HepG2 (cell line): Measurements from ENCODE around the gene LATS2. TPM values are rescaled to one million over a fixed set of nuclear protein-coding genes. Genes with fewer than 3 reads are reported as not detected.

Experiments
- ATAC-seq: fragments of 200-7000 bp; cut with Tn5 transposase; 3 replicates; pipeline ENCODE4 v1.9.1; 2020; ENCODE audit warnings: mild to moderate bottlenecking, moderate library complexity
- BruUV-seq: library from RNA; stranded (reverse); fragments of 400-500 nt; replicated peaks from 2 replicates; lab custom pipeline; 2021; lab: Mats Ljungman, UMichigan
- CTCF ChIA-PET: fragments of 300-600 bp; formaldehyde crosslinking; extraction: SDS; loops from one replicate; lab custom pipeline; 2021; ENCODE audit warnings: low total read pairs, inconsistent platforms, low intra/inter-chr PET ratio; lab: Yijun Ruan, JAX
- POLR2A ChIA-PET: fragments of 350-600 bp; sonication (Branson Sonifier 250); formaldehyde crosslinking; loops from one replicate; lab custom pipeline; 2020; ENCODE audit warnings: antibody characterized with exemption, inconsistent platforms; lab: Yijun Ruan, JAX
- DNase-seq: peaks from one replicate; pipeline ENCODE4 v3.0.0-alpha.2; 2015; ENCODE audit warnings: low spot score
- FAIRE-seq: peaks from 3 replicates; lab custom pipeline; 2011; peaks lifted over from hg19 to GRCh38; lab: Jason Lieb, UNC
- H2AFZ ChIP-seq: one replicate; pipeline ENCODE4 v1.6.1; 2011; ENCODE audit warnings: low read length, inconsistent platforms
- H3K27ac ChIP-seq: fragments of 300-600 bp; 3 replicates; pipeline ENCODE4 v1.8.0; 2011; ENCODE audit warnings: mixed run types, mild to moderate bottlenecking, mixed read lengths, low read length, inconsistent platforms; ENCODE audit not compliant: insufficient read depth; ENCODE audit errors: extremely low read length
- H3K27me3 ChIP-seq, 2 experiments: fragments of 200-600 bp in 1 of 2; 2 replicates in 1 of 2; 3 replicates in 1 of 2; pipeline versions ENCODE4 v1.6.0 to v1.8.0; 2011; ENCODE audit warnings: low read length in 2 of 2, mild to moderate bottlenecking in 2 of 2, moderate library complexity in 2 of 2, inconsistent platforms in 1 of 2; ENCODE audit not compliant: insufficient read depth in 2 of 2, control insufficient read depth in 1 of 2
- H3K36me3 ChIP-seq, 2 experiments: fragments of 200-600 bp in 1 of 2; replicated peaks in 1 of 2; 2 replicates in 1 of 2; 3 replicates in 1 of 2; pipeline versions ENCODE4 v1.5.1 to v1.8.0; 2011; ENCODE audit warnings: low read length in 2 of 2, inconsistent platforms in 1 of 2; ENCODE audit not compliant: insufficient read depth in 2 of 2, control insufficient read depth in 1 of 2
- H3K4me1 ChIP-seq: 2 replicates; pipeline ENCODE4 v1.5.1; 2012; ENCODE audit warnings: low read length, inconsistent platforms; ENCODE audit not compliant: insufficient read depth
- H3K4me2 ChIP-seq: 2 replicates; pipeline ENCODE4 v1.6.0; 2011; ENCODE audit warnings: low read depth, low read length, inconsistent platforms
- H3K4me3 ChIP-seq, 3 experiments: fragments of 200-600 bp in 1 of 3; sonication (generic), shearing (Covaris generic) in 1 of 3; replicated peaks in 1 of 3; 2 replicates each; pipeline ENCODE4 v1.5.1; 2011 to 2016; ENCODE audit warnings: low read length in 3 of 3, inconsistent platforms in 2 of 3, low read depth in 2 of 3, mild to moderate bottlenecking in 2 of 3, control low read depth in 1 of 3, mixed read lengths in 1 of 3; ENCODE audit not compliant: insufficient read depth in 1 of 3
- H3K79me2 ChIP-seq: one replicate; pipeline ENCODE4 v1.6.1; 2011; ENCODE audit warnings: low read length, inconsistent platforms; ENCODE audit not compliant: insufficient read depth
- H3K9ac ChIP-seq: 2 replicates; pipeline ENCODE4 v1.6.0; 2011; ENCODE audit warnings: mild to moderate bottlenecking, low read depth, low read length, inconsistent platforms; ENCODE audit not compliant: insufficient read depth
- H3K9me3 ChIP-seq: 2 replicates; pipeline ENCODE4 v1.5.1; 2012; ENCODE audit warnings: mild to moderate bottlenecking, low read length
- H4K20me1 ChIP-seq: 2 replicates; pipeline ENCODE4 v1.6.0; 2011; ENCODE audit warnings: inconsistent platforms, mild to moderate bottlenecking, low read length, moderate library complexity; ENCODE audit not compliant: insufficient read depth
- ATF7-NPFF ChIP-seq: sonication (generic); formaldehyde crosslinking; IDR thresholded peaks from 2 replicates; pipeline ENCODE4 v1.8.1; 2023; ENCODE audit warnings: mild to moderate bottlenecking, low read depth, missing genetic modification reagents, moderate library complexity
- DRAP1 ChIP-seq: IDR thresholded peaks from 2 replicates; pipeline ENCODE4 v1.6.1; 2016; ENCODE audit warnings: missing genetic modification reagents, missing compliant biosample characterization
- EZH2 ChIP-seq: conservative IDR thresholded peaks from 2 replicates; pipeline ENCODE4 v1.6.1; 2012; ENCODE audit warnings: mild to moderate bottlenecking, low read depth, low read length, moderate library complexity
- FOXK2 ChIP-seq: fragments of 450-650 bp; IDR thresholded peaks from 2 replicates; pipeline ENCODE4 v1.6.1; 2016
- GPN1 ChIP-seq: sonication (generic); formaldehyde crosslinking; IDR thresholded peaks from 2 replicates; pipeline ENCODE4 v1.5.1; 2020; ENCODE audit warnings: missing genetic modification reagents, borderline replicate concordance
- GTF2F1 ChIP-seq: fragments of 150-350 bp; IDR thresholded peaks from 2 replicates; pipeline ENCODE4 v1.6.1; 2014; ENCODE audit warnings: low read length
- PAWR ChIP-seq: sonication (generic); formaldehyde crosslinking; IDR thresholded peaks from 2 replicates; pipeline ENCODE4 v1.4.0; 2020; ENCODE audit warnings: missing genetic modification reagents, mild to moderate bottlenecking, borderline replicate concordance
- TCF12 ChIP-seq, 2 experiments: fragments of 450-650 bp in 1 of 2; sonication (generic) in 1 of 2; formaldehyde crosslinking in 1 of 2; IDR thresholded peaks; 2 replicates each; pipeline versions ENCODE4 v1.6.1 to v1.8.0; 2017 to 2022; ENCODE audit warnings: antibody characterized with exemption in 1 of 2, mild to moderate bottlenecking in 1 of 2, missing genetic modification reagents in 1 of 2, moderate library complexity in 1 of 2
- ZHX1 ChIP-seq: sonication (generic); formaldehyde crosslinking; IDR thresholded peaks from 2 replicates; pipeline ENCODE4 v1.8.1; 2022; ENCODE audit warnings: low read depth, mild to moderate bottlenecking, missing genetic modification reagents
- ZNF17 ChIP-seq: sonication (generic); formaldehyde crosslinking; IDR thresholded peaks from 2 replicates; pipeline ENCODE4 v1.5.0; 2020; ENCODE audit warnings: mild to moderate bottlenecking, missing genetic modification reagents
- ZNF430 ChIP-seq: sonication (generic); formaldehyde crosslinking; IDR thresholded peaks from 2 replicates; pipeline ENCODE4 v1.9.0; 2021; ENCODE audit warnings: mild to moderate bottlenecking, missing genetic modification reagents
- WGBS: methylation state at CpG from one replicate; pipeline ENCODE4 v1.1.6; 2017; ENCODE audit warnings: low lambda C conversion rate; 5-methylcytosine and 5-hydroxymethylcytosine counted together
- in situ Hi-C: cut with HindIII; loops from 2 replicates; pipeline ENCODE4 v1.10.0; 2017; ENCODE audit warnings: low pct_unique_long_range_greater_than_20kb; ENCODE audit not compliant: extremely low pct_ligation_motif_present
- intact Hi-C: fragments of 100-400 bp; cut with micrococcal nuclease; formaldehyde crosslinking; loops from one replicate; pipeline ENCODE4 v1.10.0; 2022; ENCODE audit not compliant: unreplicated experiment
- polyA plus RNA-seq, 8 experiments: library from polyadenylated mRNA; depleted of rRNA in 3 of 8; stranded (reverse) in 7 of 8; unstranded in 1 of 8; fragments of >200 nt; fragmentation: Illumina TruSeq in 4 of 8; extraction: Trizol in 4 of 8; gene quantifications; 2 replicates each; pipeline versions ENCODE4 v1.2.1 to v1.2.3, GENCODE V29; 2011 to 2016; ENCODE audit warnings: low read depth in 4 of 8, missing spikeins in 1 of 8, mixed read lengths in 1 of 8; ENCODE audit not compliant: insufficient read depth in 1 of 8
- total RNA-seq, 5 experiments: library from RNA; depleted of rRNA; stranded (reverse); fragments of >200 nt; fragmentation: Illumina TruSeq; extraction: Trizol; gene quantifications; 2 replicates each; pipeline ENCODE4 v1.2.3, GENCODE V29; 2016; ENCODE audit warnings: low read depth in 1 of 5
- TF ChIP-seq, protein P1 (sequence below): sonication (generic); formaldehyde crosslinking; IDR thresholded peaks from 2 replicates; pipeline ENCODE4 v1.8.0; 2022; ENCODE audit warnings: missing genetic modification reagents, mild to moderate bottlenecking, borderline replicate concordance
- TF ChIP-seq, protein P2 (sequence below): sonication (generic); formaldehyde crosslinking; IDR thresholded peaks from 2 replicates; pipeline ENCODE4 v1.8.0; 2023; ENCODE audit warnings: mild to moderate bottlenecking, missing genetic modification reagents

The LATS2 gene
- total and polyA plus RNA-seq, 2 of the 13 experiments (the other 11 are each of a cell fraction or from before 2014, with no cell fraction given), result 7.3 to 8.5 TPM

DNA sequence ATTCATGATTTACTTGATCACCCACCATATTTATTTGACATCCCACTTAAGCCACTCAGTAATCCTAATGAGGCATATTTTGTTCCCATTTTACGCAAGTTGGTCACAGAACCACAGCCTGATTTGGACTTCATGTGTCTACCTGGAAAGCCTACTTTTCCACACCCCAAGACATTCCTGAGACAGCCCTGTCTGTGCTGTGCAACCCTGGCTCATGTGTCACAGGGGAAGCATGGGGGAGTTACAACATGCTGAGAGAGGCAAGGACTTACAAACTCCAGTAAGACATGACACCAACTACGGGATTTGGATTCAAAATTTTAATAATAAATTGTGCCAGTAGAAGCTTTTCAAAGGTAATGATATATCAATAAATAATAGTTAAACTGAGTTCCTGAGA lies 88.7 kb downstream of the LATS2 start:
- Histone ChIP-seq H3K36me3 (peaks cover 12 to 36% of the 10 kb centered on the region in 2 experiments), H3K9me3 (no peaks in the 10 kb centered on the region), H3K4me2 (no peak overlapping the region), H4K20me1 (no peaks in the 10 kb centered on the region), H3K4me3 (no peak overlapping the region), H3K4me1 (peaks cover 2% of the 10 kb centered on the region), H3K9ac (no peak overlapping the region), H3K27ac (no peak overlapping the region), H2AFZ (no peak overlapping the region), H3K27me3 (no peaks in the 10 kb centered on the region), H3K79me2 (no peaks in the 10 kb centered on the region)
- no peak for TF ChIP-seq GPN1 (CRISPR knock-in tag)
- TF ChIP-seq ZNF17 (CRISPR knock-in tag), result no peak
- TF ChIP-seq FOXK2, result no peak
- DNase-seq (no peak), ATAC-seq (no peak), FAIRE-seq (no peak)
- ChIA-PET CTCF (no interaction called here), POLR2A (interaction anchor here (0.6 kb wide), 1 partner anchor 23 kb away, joined by 4 read pairs; no protein-coding TSS in a partner anchor)
- intact Hi-C loops, result no loop called here
- in situ Hi-C loops, result no loop called here
- 96% methylated on average over 2 of the region's 2 CpGs for WGBS
- no TSS peak for BruUV-seq

GRCh38 chr13:20969182-20969581 lies 92.2 kb downstream of the LATS2 start:
- Histone ChIP-seq H3K9me3 (no peaks in the 10 kb centered on the region), H3K4me1 (peaks cover 24% of the 10 kb centered on the region), H3K4me3 (no peak overlapping the region), H2AFZ (no peak overlapping the region), H3K4me2 (no peak overlapping the region), H3K27me3 (no peaks in the 10 kb centered on the region), H3K9ac (no peak overlapping the region), H3K36me3 (peaks cover 4 to 12% of the 10 kb centered on the region in 2 experiments; a peak in 3 of 5 replicates), H3K79me2 (no peaks in the 10 kb centered on the region), H3K27ac (no peak overlapping the region), H4K20me1 (no peaks in the 10 kb centered on the region)
- BruUV-seq, result no TSS peak
- no peak for DNase-seq
- no peak for ATAC-seq
- in situ Hi-C loops (no loop called here), intact Hi-C loops (no loop called here)
- FAIRE-seq, result no peak
- POLR2A ChIA-PET, result no interaction called here
- CTCF ChIA-PET, result no interaction called here
- 68% methylated on average over 1 of the region's 1 CpG for WGBS
- TF ChIP-seq ZHX1 (CRISPR knock-in tag), result no peak
- TF ChIP-seq PAWR (CRISPR knock-in tag), result no peak
- TF ChIP-seq, protein P1, sequence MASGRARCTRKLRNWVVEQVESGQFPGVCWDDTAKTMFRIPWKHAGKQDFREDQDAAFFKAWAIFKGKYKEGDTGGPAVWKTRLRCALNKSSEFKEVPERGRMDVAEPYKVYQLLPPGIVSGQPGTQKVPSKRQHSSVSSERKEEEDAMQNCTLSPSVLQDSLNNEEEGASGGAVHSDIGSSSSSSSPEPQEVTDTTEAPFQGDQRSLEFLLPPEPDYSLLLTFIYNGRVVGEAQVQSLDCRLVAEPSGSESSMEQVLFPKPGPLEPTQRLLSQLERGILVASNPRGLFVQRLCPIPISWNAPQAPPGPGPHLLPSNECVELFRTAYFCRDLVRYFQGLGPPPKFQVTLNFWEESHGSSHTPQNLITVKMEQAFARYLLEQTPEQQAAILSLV (CRISPR knock-in tag), result no peak
- no peak for TF ChIP-seq ZNF430 (CRISPR knock-in tag)
- TF ChIP-seq, protein P2, sequence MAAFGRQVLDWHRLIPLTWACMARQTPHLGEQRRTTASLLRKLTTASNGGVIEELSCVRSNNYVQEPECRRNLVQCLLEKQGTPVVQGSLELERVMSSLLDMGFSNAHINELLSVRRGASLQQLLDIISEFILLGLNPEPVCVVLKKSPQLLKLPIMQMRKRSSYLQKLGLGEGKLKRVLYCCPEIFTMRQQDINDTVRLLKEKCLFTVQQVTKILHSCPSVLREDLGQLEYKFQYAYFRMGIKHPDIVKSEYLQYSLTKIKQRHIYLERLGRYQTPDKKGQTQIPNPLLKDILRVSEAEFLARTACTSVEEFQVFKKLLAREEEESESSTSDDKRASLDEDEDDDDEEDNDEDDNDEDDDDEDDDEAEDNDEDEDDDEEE (CRISPR knock-in tag), result no peak
- no peak for TF ChIP-seq GTF2F1
- TF ChIP-seq EZH2, result no peak
- no peak for TF ChIP-seq TCF12 (IDR thresholded peaks at IDR 0.05)
- TF ChIP-seq TCF12 (CRISPR knock-in tag; IDR thresholded peaks at IDR 0.05), result no peak
- TF ChIP-seq ATF7-NPFF (CRISPR knock-in tag), result no peak
- TF ChIP-seq DRAP1 (CRISPR knock-in tag), result no peak
